ENCODE data around the gene CT45A9. TPM values are rescaled to one million over a fixed set of nuclear protein-coding genes. Genes with fewer than 3 reads are reported as not detected.

CT45A9 gene
- not detected for total RNA-seq

GRCh38 chrX:135871712-135872111, at the start of gene CT45A9:
TSS of gene CT45A9 (minus strand) at chrX:135871812. CDS start at chrX:135868061, 3,751 bp downstream.

GRCh38 chrX:135893294-135893817, 21.7 kb upstream of the CT45A9 start, which contains the start of the genes CT45A10 and SAGE1:
TSS of gene CT45A10 (minus strand) at chrX:135893444. CDS start at chrX:135885344, 8,100 bp downstream.
TSS of gene SAGE1 (plus strand) at chrX:135893716. CDS start at chrX:135896243, 2,527 bp downstream.

GRCh38 chrX:135854438-135854837, 17.2 kb downstream of the CT45A9 start, which contains the start of gene CT45A8:
TSS of gene CT45A8 (minus strand) at chrX:135854538. CDS start at chrX:135850783, 3,755 bp downstream.

GRCh38 chrX:135837180-135837579, 34.4 kb downstream of the CT45A9 start, which contains the start of gene CT45A7:
TSS of gene CT45A7 (minus strand) at chrX:135837280. CDS start at chrX:135833533, 3,747 bp downstream.

GRCh38 chrX:135819912-135820311, 51.7 kb downstream of the CT45A9 start, which contains the start of gene CT45A2:
TSS of gene CT45A2 (minus strand) at chrX:135820012. CDS start at chrX:135816265, 3,747 bp downstream.

Other genes with a start within 250 kb of the CT45A9 start
- gene CT45A1, start 158.2 kb downstream of the CT45A9 start, total RNA-seq: not detected
- gene CT45A3, start 103.6 kb downstream of the CT45A9 start, total RNA-seq: not detected
- not detected for gene CT45A5, start 86.3 kb downstream of the CT45A9 start, total RNA-seq
- not detected for gene CT45A6, start 69.0 kb downstream of the CT45A9 start, total RNA-seq
- not detected for gene CT45A2, start 51.8 kb downstream of the CT45A9 start, total RNA-seq
- gene CT45A7, start 34.5 kb downstream of the CT45A9 start, total RNA-seq: not detected
- not detected for gene CT45A8, start 17.3 kb downstream of the CT45A9 start, total RNA-seq
- not detected for gene CT45A10, start 21.6 kb upstream of the CT45A9 start, total RNA-seq
- not detected for gene SAGE1, start 21.9 kb upstream of the CT45A9 start, total RNA-seq
- gene MMGT1, start 102.2 kb upstream of the CT45A9 start, total RNA-seq: 16.9 TPM
- gene SLC9A6, start 113.6 kb upstream of the CT45A9 start, total RNA-seq: 95.2 TPM

All from parietal lobe (tissue), 1 donor.